HEK293T (cell line): Measurements from ENCODE around the gene MKRN3.

Experiments
- CTCF ChIA-PET: fragments of 350-600 bp; formaldehyde crosslinking; extraction: SDS; loops from one replicate; lab custom pipeline; 2021; ENCODE audit warnings: antibody characterized with exemption, inconsistent platforms; lab: Yijun Ruan, JAX
- POLR2A ChIA-PET: fragments of 350-600 bp; formaldehyde crosslinking; extraction: SDS; loops from one replicate; lab custom pipeline; 2020; ENCODE audit warnings: antibody characterized with exemption, inconsistent platforms; lab: Yijun Ruan, JAX
- DNase-seq: peaks from one replicate; pipeline ENCODE4 v3.0.0; 2012; ENCODE audit warnings: mixed read lengths; ENCODE audit errors: extremely low spot score
- ARNT ChIP-seq: fragments of 450-650 bp; IDR thresholded peaks from 2 replicates; pipeline ENCODE4 v1.6.1; 2017; ENCODE audit warnings: mild to moderate bottlenecking
- BHLHE40 ChIP-seq: fragments of 450-650 bp; IDR thresholded peaks from 2 replicates; pipeline ENCODE4 v1.6.1; 2016; ENCODE audit warnings: mild to moderate bottlenecking, moderate library complexity, borderline replicate concordance
- CTBP1 ChIP-seq: fragments of 450-650 bp; IDR thresholded peaks from 2 replicates; pipeline ENCODE4 v1.6.1; 2016; ENCODE audit warnings: borderline replicate concordance
- ELF4 ChIP-seq: fragments of 450-650 bp; IDR thresholded peaks from 2 replicates; pipeline ENCODE4 v1.6.1; 2017; ENCODE audit warnings: antibody characterized with exemption
- FOXA1 ChIP-seq: fragments of 450-650 bp; IDR thresholded peaks from 2 replicates; pipeline ENCODE4 v1.6.1; 2016; ENCODE audit warnings: mild to moderate bottlenecking
- FOXK2 ChIP-seq: fragments of 450-650 bp; IDR thresholded peaks from 2 replicates; pipeline ENCODE4 v1.6.1; 2016; ENCODE audit warnings: mild to moderate bottlenecking
- FOXM1 ChIP-seq: fragments of 450-650 bp; IDR thresholded peaks from 2 replicates; pipeline ENCODE4 v1.6.1; 2017; ENCODE audit warnings: mild to moderate bottlenecking, borderline replicate concordance
- HDGF ChIP-seq: fragments of 450-650 bp; IDR thresholded peaks from 2 replicates; pipeline ENCODE4 v1.6.1; 2017; ENCODE audit warnings: antibody characterized with exemption, borderline replicate concordance
- L3MBTL2 ChIP-seq: fragments of 450-650 bp; conservative IDR thresholded peaks from 2 replicates; pipeline ENCODE4 v1.6.1; 2016; ENCODE audit warnings: mild to moderate bottlenecking
- LEF1 ChIP-seq: fragments of 450-650 bp; IDR thresholded peaks from 2 replicates; pipeline ENCODE4 v1.6.1; 2017; ENCODE audit warnings: mild to moderate bottlenecking, borderline replicate concordance
- NFRKB ChIP-seq: fragments of 450-650 bp; IDR thresholded peaks from 2 replicates; pipeline ENCODE4 v1.6.1; 2016; ENCODE audit warnings: mild to moderate bottlenecking, moderate library complexity
- PKNOX1 ChIP-seq: fragments of 450-650 bp; IDR thresholded peaks from 2 replicates; pipeline ENCODE4 v1.6.1; 2016
- SP1 ChIP-seq: fragments of 450-650 bp; IDR thresholded peaks from 2 replicates; pipeline ENCODE4 v1.6.1; 2017
- SUZ12 ChIP-seq: fragments of 450-650 bp; IDR thresholded peaks from 2 replicates; pipeline ENCODE4 v1.6.1; 2016; ENCODE audit warnings: mild to moderate bottlenecking
- TARDBP ChIP-seq: fragments of 450-650 bp; IDR thresholded peaks from 2 replicates; pipeline ENCODE4 v1.6.1; 2016
- ZNF384 ChIP-seq: fragments of 450-650 bp; IDR thresholded peaks from 2 replicates; pipeline ENCODE4 v1.6.1; 2016

MKRN3 gene

DNA sequence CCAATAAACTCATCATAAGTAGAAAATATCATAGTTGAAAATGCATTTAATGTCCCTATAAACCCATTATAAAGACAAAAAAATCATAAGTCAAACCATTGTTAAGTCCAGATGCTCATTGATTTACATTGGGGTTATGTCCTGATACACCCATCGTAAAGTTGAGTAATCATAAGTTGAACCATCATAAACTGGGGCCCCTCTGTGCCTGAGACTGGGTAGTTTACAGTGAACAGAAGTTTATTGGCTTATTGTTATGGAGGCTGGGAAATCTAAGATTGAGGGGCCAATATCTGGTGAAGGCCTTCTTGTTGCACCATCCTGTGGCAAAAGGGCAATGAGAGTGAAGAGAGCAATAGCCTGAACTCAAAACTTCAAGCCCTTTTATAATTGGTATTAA is 10.6 kb downstream of the MKRN3 start:
- DNase-seq, result no peak
- ChIA-PET CTCF (no interaction called here), POLR2A (no interaction called here)
- TF ChIP-seq ARNT (no peak), SUZ12 (no peak), PKNOX1 (no peak), L3MBTL2 (no peak), LEF1 (no peak), FOXM1 (no peak), HDGF (no peak), SP1 (no peak), CTBP1 (no peak), FOXK2 (no peak), ELF4 (no peak), ZNF384 (no peak), FOXA1 (no peak), BHLHE40 (no peak), TARDBP (no peak), NFRKB (no peak)

GRCh38 chr15:23578521-23579150 is 13.2 kb downstream of the MKRN3 start:
- DNase-seq, result no peak
- ChIA-PET CTCF (no interaction called here), POLR2A (no interaction called here)
- TF ChIP-seq NFRKB (no peak), HDGF (no peak), ELF4 (no peak), FOXK2 (no peak), ARNT (no peak), LEF1 (no peak), SP1 (no peak), CTBP1 (no peak), PKNOX1 (no peak), ZNF384 (no peak), BHLHE40 (no peak), SUZ12 (no peak), FOXA1 (no peak), L3MBTL2 (no peak), TARDBP (no peak)

GRCh38 chr15:23588268-23588667 is 22.8 kb downstream of the MKRN3 start:
- TF ChIP-seq FOXK2 (no peak), PKNOX1 (no peak), NFRKB (no peak)
- POLR2A ChIA-PET, result no interaction called here

GRCh38 chr15:23589012-23589411 is 23.5 kb downstream of the MKRN3 start:
- ChIA-PET CTCF (no interaction called here), POLR2A (no interaction called here)
- TF ChIP-seq CTBP1, result no peak
- TF ChIP-seq TARDBP, result no peak
- TF ChIP-seq FOXK2, result no peak
- no peak for TF ChIP-seq LEF1
- no peak for TF ChIP-seq ELF4
- TF ChIP-seq ARNT, result no peak
- TF ChIP-seq HDGF, result no peak
- no peak for TF ChIP-seq SUZ12
- no peak for TF ChIP-seq PKNOX1
- TF ChIP-seq SP1, result no peak
- no peak for TF ChIP-seq BHLHE40
- no peak for TF ChIP-seq FOXA1
- no peak for TF ChIP-seq L3MBTL2
- DNase-seq, result no peak

More at GRCh38 chr15:23588268-23588667, 22.8 kb downstream of the MKRN3 start:
- CTCF ChIA-PET, result no interaction called here
- DNase-seq, result no peak

GRCh38 chr15:23594252-23594770 is 28.8 kb downstream of the MKRN3 start:
- no peak for DNase-seq
- ChIA-PET POLR2A (no interaction called here), CTCF (no interaction called here)
- no peak for TF ChIP-seq FOXA1
- TF ChIP-seq CTBP1, result no peak
- TF ChIP-seq ZNF384, result no peak
- no peak for TF ChIP-seq FOXM1
- no peak for TF ChIP-seq ARNT
- TF ChIP-seq ELF4, result no peak
- no peak for TF ChIP-seq TARDBP
- TF ChIP-seq SP1, result no peak
- no peak for TF ChIP-seq HDGF
- no peak for TF ChIP-seq LEF1
- TF ChIP-seq L3MBTL2, result no peak

- CTCF ChIA-PET, result no interaction called here
- DNase-seq, result no peak
- POLR2A ChIA-PET, result no interaction called here
- no peak for TF ChIP-seq ELF4
- no peak for TF ChIP-seq FOXA1
- no peak for TF ChIP-seq ARNT
- TF ChIP-seq BHLHE40, result no peak
- TF ChIP-seq ZNF384, result no peak
- no peak for TF ChIP-seq TARDBP
- TF ChIP-seq L3MBTL2, result no peak
- no peak for TF ChIP-seq SP1
- no peak for TF ChIP-seq SUZ12
- no peak for TF ChIP-seq FOXM1
- no peak for TF ChIP-seq HDGF
Measured at GRCh38 chr15:23595368-23595767, 29.9 kb downstream of the MKRN3 start.
